Progenitor cell of endocrine pancreas (in vitro differentiated cells): ENCODE measurements around the gene THOP1. TPM values are rescaled to one million over a fixed set of nuclear protein-coding genes. Genes with fewer than 3 reads are reported as not detected.

Experiments
- DNase-seq: peaks from one replicate; pipeline ENCODE4 v3.0.0; 2021; ENCODE audit warnings: low spot score; ENCODE audit not compliant: unreplicated experiment
- H3K27ac Mint-ChIP-seq: 2 replicates; pipeline ENCODE4 v1.8.0; 2021; ENCODE audit warnings: mild to moderate bottlenecking, moderate library complexity, mixed read lengths
- H3K27me3 Mint-ChIP-seq: 2 replicates; pipeline ENCODE4 v1.8.0; 2021; ENCODE audit warnings: mixed read lengths
- H3K36me3 Mint-ChIP-seq: 2 replicates; pipeline ENCODE4 v1.8.0; 2022; ENCODE audit warnings: mixed read lengths; ENCODE audit not compliant: insufficient read depth
- H3K4me1 Mint-ChIP-seq: 2 replicates; pipeline ENCODE4 v1.8.0; 2021; ENCODE audit warnings: low read depth, mixed read lengths
- H3K4me3 Mint-ChIP-seq: 2 replicates; pipeline ENCODE4 v1.8.0; 2021; ENCODE audit warnings: low read depth, mild to moderate bottlenecking, moderate library complexity, mixed read lengths
- H3K9me3 Mint-ChIP-seq: 2 replicates; pipeline ENCODE4 v1.8.0; 2021; ENCODE audit warnings: low read depth, mixed read lengths
- long read RNA-seq: library from polyadenylated mRNA; unstranded; transcript quantifications from one replicate; pipeline ENCODE4 v2.0.0, GENCODE V29; 2020
- total RNA-seq: library from RNA; stranded (reverse); gene quantifications from 2 replicates; pipeline ENCODE4 v1.2.1, GENCODE V29; 2021
- TF ChIP-seq, protein P1 (sequence below): fragments of 200-600 bp; sonication (generic); IDR thresholded peaks from one replicate; pipeline ENCODE4 v1.5.0; 2021; ENCODE audit warnings: antibody characterized with exemption, mild to moderate bottlenecking; ENCODE audit not compliant: unreplicated experiment

The THOP1 gene
- total RNA-seq = 103 and 108 TPM in 2 replicates
- long read RNA-seq, full-length matches to known transcripts = 7 of 10 reads
- long read RNA-seq, partial matches to known transcripts = 2 of 10 reads
- long read RNA-seq, other reads (novel, unspliced or antisense) = 1 of 10 reads

DNA sequence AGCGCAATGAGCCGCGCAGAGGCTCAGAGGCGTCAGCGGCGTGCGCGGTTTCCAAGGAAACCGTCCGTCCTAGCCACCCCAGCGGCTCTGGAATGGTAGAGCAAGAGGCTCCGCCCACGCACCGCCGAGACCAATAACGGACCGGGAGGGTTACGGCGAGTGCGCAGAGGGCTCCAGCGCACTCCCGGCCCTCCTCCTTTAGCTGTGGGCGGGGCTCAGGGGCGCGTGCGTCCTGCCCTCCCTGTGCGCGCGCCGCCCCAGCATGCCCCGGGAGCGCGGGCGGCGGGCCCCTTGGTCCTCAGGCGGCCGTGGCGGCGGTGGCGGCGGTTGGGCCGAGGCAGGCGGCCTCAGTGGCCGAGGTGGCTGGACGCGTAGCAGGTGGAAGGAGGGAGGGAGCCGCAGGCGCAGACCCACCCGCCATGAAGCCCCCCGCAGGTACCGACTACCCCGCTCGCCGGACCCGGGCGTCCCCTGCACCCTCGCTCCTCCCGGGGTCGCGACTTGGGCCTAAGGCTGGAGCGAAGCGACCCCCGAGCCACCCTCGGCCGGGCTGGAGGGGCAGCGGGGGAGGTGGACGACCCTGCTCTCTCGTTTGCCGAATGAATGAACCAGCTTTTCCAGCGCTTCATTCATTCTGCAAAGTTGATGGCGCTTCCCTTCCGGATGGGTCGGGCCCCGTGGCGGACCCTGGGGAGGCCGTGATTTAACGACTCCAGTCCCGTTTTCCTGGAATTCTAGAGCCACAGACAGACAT lies at the start of gene THOP1:
TSS of gene THOP1 (plus strand) at position 260 of the 754 bp plus-strand sequence. CDS start at position 420, 160 bp downstream.
- peak within 1 kb of the TSS; percentile 91 for H3K4me3 Mint-ChIP-seq
- no peaks in the 10 kb centered on the region for H3K9me3 Mint-ChIP-seq
- no peaks in the 10 kb centered on the region for H3K27me3 Mint-ChIP-seq
- peaks cover 2% of the 10 kb centered on the region for H3K36me3 Mint-ChIP-seq
- DNase-seq = peak; percentile 94
- peak within 1 kb of the TSS; percentile 91 for H3K27ac Mint-ChIP-seq
- peaks cover 25% of the 10 kb centered on the region for H3K4me1 Mint-ChIP-seq
- TF ChIP-seq, protein P1, sequence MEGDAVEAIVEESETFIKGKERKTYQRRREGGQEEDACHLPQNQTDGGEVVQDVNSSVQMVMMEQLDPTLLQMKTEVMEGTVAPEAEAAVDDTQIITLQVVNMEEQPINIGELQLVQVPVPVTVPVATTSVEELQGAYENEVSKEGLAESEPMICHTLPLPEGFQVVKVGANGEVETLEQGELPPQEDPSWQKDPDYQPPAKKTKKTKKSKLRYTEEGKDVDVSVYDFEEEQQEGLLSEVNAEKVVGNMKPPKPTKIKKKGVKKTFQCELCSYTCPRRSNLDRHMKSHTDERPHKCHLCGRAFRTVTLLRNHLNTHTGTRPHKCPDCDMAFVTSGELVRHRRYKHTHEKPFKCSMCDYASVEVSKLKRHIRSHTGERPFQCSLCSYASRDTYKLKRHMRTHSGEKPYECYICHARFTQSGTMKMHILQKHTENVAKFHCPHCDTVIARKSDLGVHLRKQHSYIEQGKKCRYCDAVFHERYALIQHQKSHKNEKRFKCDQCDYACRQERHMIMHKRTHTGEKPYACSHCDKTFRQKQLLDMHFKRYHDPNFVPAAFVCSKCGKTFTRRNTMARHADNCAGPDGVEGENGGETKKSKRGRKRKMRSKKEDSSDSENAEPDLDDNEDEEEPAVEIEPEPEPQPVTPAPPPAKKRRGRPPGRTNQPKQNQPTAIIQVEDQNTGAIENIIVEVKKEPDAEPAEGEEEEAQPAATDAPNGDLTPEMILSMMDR = no peak

DNA sequence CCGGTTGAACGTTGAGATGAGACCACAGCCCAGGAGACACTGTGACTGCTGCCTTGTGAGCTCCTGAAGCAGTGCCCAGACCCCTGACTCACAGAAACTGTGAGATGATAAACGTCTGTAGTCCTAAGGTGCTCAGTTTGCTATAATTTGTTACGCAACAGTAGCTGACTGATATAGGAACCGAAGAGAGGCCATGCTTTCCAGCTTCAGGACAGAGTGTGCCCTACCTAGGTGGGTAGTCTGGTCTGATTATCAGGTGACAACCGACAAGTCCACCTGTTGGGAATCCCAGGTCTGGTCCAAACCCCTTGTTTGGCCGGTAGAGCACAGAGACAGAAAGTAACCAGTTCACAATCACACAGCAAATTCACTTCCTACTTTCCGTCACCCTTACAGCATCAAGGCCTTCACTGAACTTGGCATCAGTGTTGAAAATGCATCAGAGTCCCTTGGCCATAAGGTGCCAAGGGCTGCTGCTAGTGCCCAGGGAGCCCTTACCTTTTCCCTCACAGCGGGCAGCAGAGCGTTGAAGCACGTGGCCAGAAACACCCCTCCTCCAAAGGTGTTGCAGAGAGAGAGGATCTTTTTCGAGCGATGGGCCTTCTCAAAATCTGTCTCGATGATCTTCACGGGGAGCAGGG lies 48.6 kb upstream of the THOP1 start:
- Mint-ChIP-seq H3K4me1 (peaks cover 4% of the 10 kb centered on the region), H3K4me3 (no peak overlapping the region), H3K36me3 (peaks cover 11% of the 10 kb centered on the region), H3K27me3 (peaks cover 3% of the 10 kb centered on the region), H3K9me3 (no peaks in the 10 kb centered on the region), H3K27ac (no peak overlapping the region)
- no peak for DNase-seq
- TF ChIP-seq, protein P1 = no peak

DNA sequence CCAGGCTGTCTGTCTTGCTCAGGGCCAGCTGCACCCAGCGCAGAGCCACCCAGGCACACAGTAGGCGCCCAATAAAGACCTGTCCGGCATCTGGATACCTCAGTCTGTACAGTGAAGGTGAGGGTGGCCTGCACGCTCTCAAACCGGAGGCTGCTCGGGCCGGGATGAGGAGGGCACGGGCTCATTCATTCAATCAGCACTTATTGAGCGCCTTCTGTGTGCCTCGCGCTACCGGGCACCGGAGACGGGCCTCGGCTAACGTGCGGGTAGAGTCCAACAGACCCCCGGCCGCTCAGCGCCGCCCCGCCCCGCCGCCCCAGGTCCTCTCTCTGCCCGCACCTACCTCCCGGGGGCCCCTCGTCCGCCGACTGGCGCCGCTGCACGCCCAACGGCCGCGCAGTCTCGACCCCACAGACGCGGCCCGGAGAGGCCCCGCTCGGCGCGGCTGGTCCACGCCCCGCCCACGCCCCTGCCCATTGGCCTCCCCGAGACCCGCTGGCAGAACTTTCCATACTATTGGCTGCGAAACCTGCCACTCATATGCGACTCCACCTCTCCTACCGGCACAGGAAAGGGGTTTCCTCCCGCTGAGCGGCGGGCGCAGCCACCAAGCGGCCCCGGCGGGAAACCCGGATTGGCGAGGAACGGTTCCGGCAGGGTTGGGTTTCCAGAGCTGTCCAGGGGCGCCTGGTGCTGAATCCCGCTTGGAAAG lies 45.5 kb upstream of the THOP1 start, which contains the start of gene SLC39A3:
TSS of gene SLC39A3 (minus strand) at position 416 of the 712 bp plus-strand sequence. CDS start 2,760 bp downstream, outside the sequence.
- peak within 1 kb of the TSS; percentile 30 for H3K27ac Mint-ChIP-seq
- DNase-seq = peak; percentile 100
- peaks cover 4% of the 10 kb centered on the region for H3K4me1 Mint-ChIP-seq
- H3K36me3 Mint-ChIP-seq = peaks cover 7% of the 10 kb centered on the region
- H3K9me3 Mint-ChIP-seq = no peaks in the 10 kb centered on the region
- TF ChIP-seq, protein P1 = no peak
- H3K4me3 Mint-ChIP-seq = peak within 1 kb of the TSS; percentile 78
- H3K27me3 Mint-ChIP-seq = peaks cover 21% of the 10 kb centered on the region

DNA sequence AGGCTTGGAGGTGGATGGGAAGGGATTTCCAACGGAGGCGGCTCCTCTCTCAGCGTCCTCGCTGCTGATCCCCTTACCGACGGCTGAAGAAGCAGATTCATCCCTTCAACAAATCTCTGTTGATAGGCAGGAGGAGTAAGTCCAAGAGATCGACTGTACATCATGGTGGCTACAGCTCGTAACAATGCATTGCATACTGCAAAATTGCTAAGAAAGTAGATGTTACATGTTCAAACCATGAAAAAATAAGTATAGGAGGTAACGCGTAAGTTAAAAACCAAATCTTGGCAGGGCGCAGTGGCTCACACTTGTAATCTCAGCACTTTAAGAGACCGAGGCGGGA lies 45.0 kb upstream of the THOP1 start:
- H3K27me3 Mint-ChIP-seq = peaks cover 21% of the 10 kb centered on the region
- peak overlapping the region; percentile 78 for H3K4me3 Mint-ChIP-seq
- peaks cover 4% of the 10 kb centered on the region for H3K4me1 Mint-ChIP-seq
- peaks cover 5% of the 10 kb centered on the region for H3K36me3 Mint-ChIP-seq
- H3K9me3 Mint-ChIP-seq = no peaks in the 10 kb centered on the region
- DNase-seq = no peak
- TF ChIP-seq, protein P1 = no peak
- peak overlapping the region; percentile 30 for H3K27ac Mint-ChIP-seq

DNA sequence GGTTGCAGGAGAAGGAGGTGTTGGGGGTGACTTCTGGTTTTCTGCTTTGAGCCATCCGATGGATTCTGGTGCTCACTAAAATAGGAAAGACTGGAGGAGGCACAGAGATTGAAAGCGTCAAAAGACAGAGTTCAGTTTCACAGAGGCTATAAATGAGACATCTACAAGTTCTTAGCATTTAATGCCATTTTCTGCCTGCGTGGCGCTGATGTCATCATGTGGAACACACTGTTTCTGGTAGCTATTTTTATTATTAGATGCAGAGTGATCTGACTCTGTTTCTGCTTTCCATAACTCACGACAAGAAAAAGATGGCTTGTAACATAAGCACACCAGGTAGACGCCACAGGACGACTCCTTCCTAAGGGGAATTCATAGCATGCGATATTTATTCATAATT lies 42.2 kb upstream of the THOP1 start:
- TF ChIP-seq, protein P1 = no peak

More for the DNA sequence above, 42.2 kb upstream of the THOP1 start:
- H3K9me3 Mint-ChIP-seq = no peaks in the 10 kb centered on the region
- no peaks in the 10 kb centered on the region for H3K36me3 Mint-ChIP-seq
- H3K4me3 Mint-ChIP-seq = no peak overlapping the region
- peaks cover 27% of the 10 kb centered on the region for H3K27me3 Mint-ChIP-seq
- H3K27ac Mint-ChIP-seq = no peak overlapping the region
- DNase-seq = no peak
- H3K4me1 Mint-ChIP-seq = peaks cover 4% of the 10 kb centered on the region
